Astrocyte (in vitro differentiated cells and primary cell): ENCODE data around the gene RTN4IP1.

Source experiments
- EZH2 ChIP-seq: IDR thresholded peaks from 2 replicates; pipeline ENCODE4 v1.6.1; 2012; ENCODE audit warnings: mild to moderate bottlenecking, low read length, inconsistent platforms; ENCODE audit not compliant: insufficient read depth
- TF ChIP-seq, protein P1 (sequence below): IDR thresholded peaks from 2 replicates; pipeline ENCODE4 v1.5.1; 2011; ENCODE audit warnings: low read depth, mild to moderate bottlenecking, inconsistent platforms, low read length, moderate library complexity; ENCODE audit not compliant: insufficient read depth

DNA sequence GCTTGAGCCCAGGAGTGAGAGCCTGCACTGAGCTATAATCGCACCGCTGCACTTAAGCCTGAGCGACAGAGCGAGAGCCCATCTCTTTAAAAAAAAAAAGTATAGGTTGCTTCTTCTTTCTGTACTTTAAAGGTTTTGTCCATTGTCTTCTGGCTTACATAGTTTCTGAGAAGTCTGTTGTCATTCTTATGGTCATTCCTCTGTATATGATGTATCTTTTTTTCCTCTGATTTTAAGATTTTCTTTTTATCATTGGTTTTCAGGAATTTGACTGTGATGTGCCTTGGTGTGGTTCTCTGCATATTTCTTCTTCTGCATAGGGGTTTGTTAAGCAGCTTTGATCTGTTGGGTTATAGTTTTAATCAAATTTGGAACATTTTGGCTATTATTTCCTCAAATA is 29.2 kb upstream of the RTN4IP1 start:
- TF ChIP-seq, protein P1, sequence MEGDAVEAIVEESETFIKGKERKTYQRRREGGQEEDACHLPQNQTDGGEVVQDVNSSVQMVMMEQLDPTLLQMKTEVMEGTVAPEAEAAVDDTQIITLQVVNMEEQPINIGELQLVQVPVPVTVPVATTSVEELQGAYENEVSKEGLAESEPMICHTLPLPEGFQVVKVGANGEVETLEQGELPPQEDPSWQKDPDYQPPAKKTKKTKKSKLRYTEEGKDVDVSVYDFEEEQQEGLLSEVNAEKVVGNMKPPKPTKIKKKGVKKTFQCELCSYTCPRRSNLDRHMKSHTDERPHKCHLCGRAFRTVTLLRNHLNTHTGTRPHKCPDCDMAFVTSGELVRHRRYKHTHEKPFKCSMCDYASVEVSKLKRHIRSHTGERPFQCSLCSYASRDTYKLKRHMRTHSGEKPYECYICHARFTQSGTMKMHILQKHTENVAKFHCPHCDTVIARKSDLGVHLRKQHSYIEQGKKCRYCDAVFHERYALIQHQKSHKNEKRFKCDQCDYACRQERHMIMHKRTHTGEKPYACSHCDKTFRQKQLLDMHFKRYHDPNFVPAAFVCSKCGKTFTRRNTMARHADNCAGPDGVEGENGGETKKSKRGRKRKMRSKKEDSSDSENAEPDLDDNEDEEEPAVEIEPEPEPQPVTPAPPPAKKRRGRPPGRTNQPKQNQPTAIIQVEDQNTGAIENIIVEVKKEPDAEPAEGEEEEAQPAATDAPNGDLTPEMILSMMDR: no peak
- no peak for TF ChIP-seq EZH2
